Stimulated activated CD4-positive, alpha-beta T cell treated with anti-CD3 and anti-CD28 coated beads, Interleukin-2, amount 100 ng/mL, for 48 hours (primary cell): ENCODE results near the gene RGS9.
"Not testable (repeated sequence)": the region's sequence is repeated elsewhere in the genome, so short reads cannot be mapped to it uniquely, and the experiment has no call there.

ENCODE experiments used
- DNase-seq, 2 donors: peaks; one replicate each; pipeline ENCODE4 v3.0.0-alpha.2; 2020

Gene RGS9

GRCh38 chr17:65158041-65158440, 20.9 kb downstream of the RGS9 start:
- DNase-seq: no peak

- no peak for DNase-seq
Measured at GRCh38 chr17:65158622-65159021, 21.5 kb downstream of the RGS9 start.

GRCh38 chr17:65160516-65160915, 23.3 kb downstream of the RGS9 start:
- DNase-seq: no peak

GRCh38 chr17:65163990-65164495, 26.9 kb downstream of the RGS9 start:
- DNase-seq: peak; percentile 42 to 45

GRCh38 chr17:65166787-65167186, 29.6 kb downstream of the RGS9 start:
- DNase-seq: no peak

- no peak for DNase-seq
Measured at GRCh38 chr17:65167566-65167965, 30.4 kb downstream of the RGS9 start.

- no peak for DNase-seq
Measured at GRCh38 chr17:65169691-65170090, 32.5 kb downstream of the RGS9 start.

GRCh38 chr17:65170839-65171238, 33.7 kb downstream of the RGS9 start:
- DNase-seq: no peak

- DNase-seq: no peak
Measured at GRCh38 chr17:65171752-65172151, 34.6 kb downstream of the RGS9 start.

- no peak for DNase-seq
Measured at GRCh38 chr17:65172496-65173136, 35.4 kb downstream of the RGS9 start.

- DNase-seq: peak; percentile 40 to 48
Measured at GRCh38 chr17:65173284-65173793, 36.2 kb downstream of the RGS9 start.

GRCh38 chr17:65173976-65174683, 37.0 kb downstream of the RGS9 start:
- no peak for DNase-seq

- no peak for DNase-seq
Measured at GRCh38 chr17:65174974-65175373, 37.8 kb downstream of the RGS9 start.

GRCh38 chr17:65175952-65176351, 38.8 kb downstream of the RGS9 start:
- no peak for DNase-seq

- no peak for DNase-seq
Measured at GRCh38 chr17:65176646-65177409, 39.7 kb downstream of the RGS9 start.

GRCh38 chr17:65177901-65178300, 40.7 kb downstream of the RGS9 start:
- DNase-seq: no peak

- not testable (repeated sequence) for DNase-seq
Measured at GRCh38 chr17:65180276-65180675, 43.1 kb downstream of the RGS9 start.

- DNase-seq: not testable (repeated sequence)
Measured at GRCh38 chr17:65180752-65181236, 43.6 kb downstream of the RGS9 start.

- DNase-seq: peak; percentile 42 to 43
Measured at GRCh38 chr17:65181237-65182061, 44.3 kb downstream of the RGS9 start.

- no peak for DNase-seq
Measured at GRCh38 chr17:65182233-65182632, 45.1 kb downstream of the RGS9 start.

- no peak for DNase-seq
Measured at GRCh38 chr17:65183736-65184135, 46.6 kb downstream of the RGS9 start.

GRCh38 chr17:65184235-65184959, 47.2 kb downstream of the RGS9 start:
- no peak for DNase-seq
